WERI-Rb-1 (cell line): ENCODE results near the gene ALG8.

Experiments
- DNase-seq: peaks from one replicate; pipeline ENCODE4 v3.0.0-alpha.2; 2020
- H3K27ac ChIP-seq: fragments of 250-450 bp; sonication (Bioruptor Pico); 2 replicates; pipeline ENCODE4 v1.5.1; 2020; ENCODE audit warnings: mild to moderate bottlenecking, moderate library complexity
- H3K27me3 ChIP-seq: fragments of 250-450 bp; sonication (Bioruptor Pico); 2 replicates; pipeline ENCODE4 v1.5.1; 2021; ENCODE audit warnings: mild to moderate bottlenecking, low read depth, moderate library complexity; ENCODE audit not compliant: insufficient read depth, severe bottlenecking
- H3K36me3 ChIP-seq: fragments of 250-450 bp; sonication (Bioruptor Pico); 2 replicates; pipeline ENCODE4 v1.5.1; 2020; ENCODE audit warnings: mild to moderate bottlenecking, moderate library complexity
- H3K4me3 ChIP-seq: 2 replicates; pipeline ENCODE4 v1.5.1; 2011; ENCODE audit warnings: low read depth, mild to moderate bottlenecking, control low read depth, low read length
- H3K9me3 ChIP-seq: fragments of 250-450 bp; sonication (Bioruptor Pico); 2 replicates; pipeline ENCODE4 v1.5.1; 2021; ENCODE audit warnings: mild to moderate bottlenecking, moderate library complexity; ENCODE audit not compliant: severe bottlenecking
- TF ChIP-seq, protein P1 (sequence below): IDR thresholded peaks from 2 replicates; pipeline ENCODE4 v1.5.1; 2011; ENCODE audit warnings: low read depth, mild to moderate bottlenecking, control low read depth, inconsistent platforms, low read length

Gene ALG8

DNA sequence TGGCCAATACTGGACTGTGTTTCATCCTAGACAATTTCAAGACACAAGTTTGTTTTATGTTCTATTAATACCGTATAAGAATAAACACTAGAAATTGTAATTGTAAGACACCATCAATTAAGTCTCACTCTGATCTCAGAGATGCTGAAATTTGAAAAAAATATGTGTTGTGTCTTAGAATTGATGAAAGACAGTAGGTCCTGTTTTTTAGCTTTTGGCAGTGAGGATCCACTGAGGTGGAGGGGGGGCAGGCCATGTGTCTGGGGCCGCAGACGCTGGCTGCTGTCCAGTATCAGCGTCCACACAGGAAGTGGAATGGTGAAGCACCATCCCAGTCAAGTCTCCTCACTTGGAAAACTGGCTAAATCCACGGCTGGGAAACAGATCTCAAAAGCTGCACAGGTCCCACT is 22.5 kb upstream of the ALG8 start:
- H3K36me3 ChIP-seq = no peaks in the 10 kb centered on the region
- TF ChIP-seq, protein P1, sequence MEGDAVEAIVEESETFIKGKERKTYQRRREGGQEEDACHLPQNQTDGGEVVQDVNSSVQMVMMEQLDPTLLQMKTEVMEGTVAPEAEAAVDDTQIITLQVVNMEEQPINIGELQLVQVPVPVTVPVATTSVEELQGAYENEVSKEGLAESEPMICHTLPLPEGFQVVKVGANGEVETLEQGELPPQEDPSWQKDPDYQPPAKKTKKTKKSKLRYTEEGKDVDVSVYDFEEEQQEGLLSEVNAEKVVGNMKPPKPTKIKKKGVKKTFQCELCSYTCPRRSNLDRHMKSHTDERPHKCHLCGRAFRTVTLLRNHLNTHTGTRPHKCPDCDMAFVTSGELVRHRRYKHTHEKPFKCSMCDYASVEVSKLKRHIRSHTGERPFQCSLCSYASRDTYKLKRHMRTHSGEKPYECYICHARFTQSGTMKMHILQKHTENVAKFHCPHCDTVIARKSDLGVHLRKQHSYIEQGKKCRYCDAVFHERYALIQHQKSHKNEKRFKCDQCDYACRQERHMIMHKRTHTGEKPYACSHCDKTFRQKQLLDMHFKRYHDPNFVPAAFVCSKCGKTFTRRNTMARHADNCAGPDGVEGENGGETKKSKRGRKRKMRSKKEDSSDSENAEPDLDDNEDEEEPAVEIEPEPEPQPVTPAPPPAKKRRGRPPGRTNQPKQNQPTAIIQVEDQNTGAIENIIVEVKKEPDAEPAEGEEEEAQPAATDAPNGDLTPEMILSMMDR = no peak
- H3K4me3 ChIP-seq = no peak overlapping the region

DNA sequence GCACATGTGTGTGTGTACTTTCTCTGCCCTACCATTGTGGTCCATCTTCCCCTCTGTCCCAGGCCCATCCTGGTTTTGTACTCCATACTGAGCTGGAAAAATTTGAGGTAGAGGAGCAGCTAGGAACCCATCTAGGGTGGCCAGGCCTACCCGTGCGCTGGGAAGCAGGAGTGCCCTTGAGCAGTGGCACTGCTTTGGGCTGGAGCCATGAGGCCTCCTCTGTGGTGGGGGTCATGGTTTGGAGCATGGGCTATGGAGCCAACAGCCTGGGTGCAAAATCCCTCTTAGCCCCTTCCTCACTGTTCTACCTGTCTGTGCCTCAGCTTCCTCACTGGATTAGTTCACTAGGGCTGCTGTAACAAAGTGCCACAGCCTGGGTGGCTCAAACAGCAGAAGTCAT is 21.9 kb upstream of the ALG8 start:
- Histone ChIP-seq H3K27me3 (no peaks in the 10 kb centered on the region), H3K27ac (no peak overlapping the region), H3K36me3 (no peaks in the 10 kb centered on the region), H3K4me3 (no peak overlapping the region), H3K9me3 (no peaks in the 10 kb centered on the region)
- no peak for DNase-seq
- TF ChIP-seq, protein P1 = no peak

More for the DNA sequence above, 22.5 kb upstream of the ALG8 start:
- no peaks in the 10 kb centered on the region for H3K9me3 ChIP-seq
- no peak overlapping the region for H3K27ac ChIP-seq
- no peak for DNase-seq
- no peaks in the 10 kb centered on the region for H3K27me3 ChIP-seq

DNA sequence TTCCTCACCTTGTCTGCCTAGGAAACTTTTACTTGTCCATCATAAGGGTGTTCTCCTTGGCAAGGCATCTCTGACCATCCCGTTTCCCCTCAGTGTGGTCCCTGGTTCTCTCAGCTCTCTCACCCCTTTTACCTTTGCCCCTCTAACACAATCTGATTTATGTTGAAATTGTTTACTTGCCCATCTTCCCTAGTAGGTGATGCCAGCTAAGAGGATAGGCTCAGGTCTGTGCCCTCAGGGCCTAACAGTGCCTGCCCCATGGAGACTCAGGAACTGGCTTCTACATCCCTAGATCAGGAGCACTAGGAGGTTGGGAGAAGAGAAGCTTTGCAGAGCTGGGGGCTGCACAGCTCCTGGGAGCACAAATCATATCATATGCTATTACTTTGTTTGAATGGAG is 21.1 kb upstream of the ALG8 start:
- Histone ChIP-seq H3K27me3 (no peaks in the 10 kb centered on the region), H3K4me3 (no peak overlapping the region), H3K36me3 (no peaks in the 10 kb centered on the region), H3K9me3 (no peaks in the 10 kb centered on the region), H3K27ac (no peak overlapping the region)
- no peak for DNase-seq
- TF ChIP-seq, protein P1 = no peak

DNA sequence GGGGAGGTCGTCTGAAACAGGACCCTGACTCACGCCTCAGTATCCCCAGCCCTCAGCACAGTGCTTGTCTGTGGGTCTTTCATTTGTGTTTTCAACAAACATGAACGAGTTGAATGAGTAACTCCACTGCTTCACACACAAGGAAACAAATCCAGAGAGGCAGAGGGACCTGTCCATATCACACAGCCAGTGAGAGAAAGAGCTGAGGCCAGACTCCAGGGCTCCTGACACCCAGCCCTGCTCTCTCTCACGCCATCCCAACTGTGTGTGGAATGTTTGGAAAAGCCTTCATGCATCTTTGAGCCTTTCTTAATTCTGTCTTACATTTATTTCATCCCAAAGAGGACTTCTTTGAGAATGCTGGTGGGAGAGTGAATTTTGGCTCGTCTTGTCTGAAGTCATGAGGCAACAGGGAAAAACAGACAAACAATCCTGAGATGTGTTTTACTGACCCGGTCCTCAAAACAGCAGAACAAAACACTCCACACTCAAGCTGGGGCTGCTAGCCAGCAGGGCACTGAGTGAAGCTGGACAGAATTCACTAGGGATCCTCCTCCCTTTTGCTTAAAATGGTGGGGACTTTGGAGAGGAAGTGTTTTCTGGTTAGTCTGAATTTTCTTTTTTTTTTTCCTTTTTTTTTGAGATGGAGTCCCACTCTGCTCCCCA is 19.7 kb upstream of the ALG8 start:
- H3K4me3 ChIP-seq = no peak overlapping the region
- no peak for DNase-seq
- no peaks in the 10 kb centered on the region for H3K36me3 ChIP-seq
- no peak overlapping the region for H3K27ac ChIP-seq
- H3K27me3 ChIP-seq = no peaks in the 10 kb centered on the region
- H3K9me3 ChIP-seq = no peaks in the 10 kb centered on the region
- TF ChIP-seq, protein P1 = no peak

DNA sequence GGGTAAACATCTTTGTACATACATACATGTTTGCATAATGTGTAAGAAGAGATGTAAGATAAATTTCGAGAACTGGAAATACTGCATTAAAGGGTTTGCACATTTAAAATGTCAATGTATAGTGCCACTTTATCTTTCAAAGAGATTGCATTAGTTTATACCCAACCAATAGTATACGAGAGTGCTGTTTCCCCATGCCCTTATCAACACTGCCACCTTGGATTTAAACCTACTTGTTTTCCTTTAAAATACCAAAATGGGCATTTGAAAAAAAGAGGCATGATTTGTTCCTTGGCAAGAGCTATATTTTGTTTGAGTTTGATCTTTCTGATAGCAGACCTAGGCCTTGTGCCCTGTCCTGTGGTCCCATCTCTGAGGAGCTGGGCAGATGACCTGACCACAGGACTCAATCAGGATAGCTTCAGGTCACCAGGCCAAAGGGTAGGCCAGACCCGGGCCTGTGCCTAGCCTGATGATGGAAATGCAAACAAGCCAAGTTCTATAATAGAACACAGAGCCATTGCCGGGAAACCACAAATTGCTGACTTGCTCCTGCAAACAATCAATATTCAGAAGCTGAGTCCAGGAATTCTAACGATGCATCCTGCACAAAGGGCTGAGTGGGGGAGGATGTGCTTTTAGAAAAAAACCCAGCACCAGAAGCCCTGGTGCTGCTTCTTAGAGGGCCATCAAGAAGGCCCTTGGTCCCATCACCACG is 16.9 kb upstream of the ALG8 start:
- Histone ChIP-seq H3K9me3 (no peaks in the 10 kb centered on the region), H3K27me3 (no peaks in the 10 kb centered on the region), H3K27ac (no peak overlapping the region), H3K36me3 (no peaks in the 10 kb centered on the region), H3K4me3 (no peak overlapping the region)
- TF ChIP-seq, protein P1 = no peak
- no peak for DNase-seq
